Astrocyte of the cerebellum (primary cell): Measurements from ENCODE around the gene PTPRK.

Source experiments
- DNase-seq: peaks from one replicate; pipeline ENCODE4 v3.0.0-alpha.2; 2011; ENCODE audit warnings: low read depth
- H3K4me3 ChIP-seq: 2 replicates; pipeline ENCODE4 v1.5.1; 2011; ENCODE audit warnings: mild to moderate bottlenecking, low read depth, low read length, moderate library complexity
- CTCF ChIP-seq: IDR thresholded peaks from 2 replicates; pipeline ENCODE4 v1.5.1; 2012; ENCODE audit warnings: low read length, low read depth, moderate library complexity, mild to moderate bottlenecking; ENCODE audit errors: missing control alignments
- in situ Hi-C: cut with HindIII; loops from 2 replicates; pipeline ENCODE4 v1.10.0; 2017; ENCODE audit warnings: low sequenced_read_pairs

Gene PTPRK

DNA sequence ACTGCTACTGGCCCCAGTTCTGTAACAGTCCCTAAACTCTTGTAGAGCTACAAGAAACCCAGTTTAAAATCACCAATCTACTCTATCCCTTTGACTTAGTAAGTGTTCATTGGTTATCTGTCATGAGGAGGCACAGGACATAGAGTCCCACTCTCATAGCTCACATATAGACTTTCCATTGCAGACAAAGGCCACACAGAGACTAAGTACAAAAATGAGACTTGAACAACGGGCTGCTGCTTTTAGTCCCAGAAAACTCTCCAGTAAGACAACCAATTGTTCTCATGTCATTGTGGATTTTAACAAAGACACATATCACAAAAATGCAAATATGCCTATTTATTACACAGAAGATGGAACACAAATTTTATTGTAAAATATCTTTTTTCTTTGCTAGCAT is 197.4 kb downstream of the PTPRK start:
- DNase-seq: no peak
- no peak for TF ChIP-seq CTCF
- in situ Hi-C loops: no loop called here
- H3K4me3 ChIP-seq: no peak overlapping the region

- in situ Hi-C loops: no loop called here
- TF ChIP-seq CTCF: no peak
- H3K4me3 ChIP-seq: no peak overlapping the region
- DNase-seq: no peak
Observed at GRCh38 chr6:128319946-128320345, 200.5 kb downstream of the PTPRK start.

DNA sequence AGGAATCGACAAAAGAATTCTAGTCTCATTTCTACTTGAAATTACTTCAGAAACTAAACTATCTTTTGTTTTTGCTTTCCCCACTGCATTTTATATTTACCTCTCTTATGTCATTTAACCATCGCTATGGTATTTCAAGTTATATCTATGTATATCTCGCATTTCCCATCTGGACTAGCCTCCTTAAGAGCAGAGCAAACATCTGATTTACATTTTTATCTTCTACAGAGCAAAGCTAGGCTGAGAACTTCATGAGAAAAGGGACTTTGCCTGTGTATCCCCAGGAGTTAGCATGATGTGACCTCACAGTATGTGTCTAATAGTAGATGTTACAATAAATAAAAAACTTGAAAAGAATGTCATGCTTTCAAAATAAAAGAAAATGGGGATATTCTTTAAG is 201.2 kb downstream of the PTPRK start:
- no peak for TF ChIP-seq CTCF
- H3K4me3 ChIP-seq: no peak overlapping the region
- in situ Hi-C loops: no loop called here
- no peak for DNase-seq

DNA sequence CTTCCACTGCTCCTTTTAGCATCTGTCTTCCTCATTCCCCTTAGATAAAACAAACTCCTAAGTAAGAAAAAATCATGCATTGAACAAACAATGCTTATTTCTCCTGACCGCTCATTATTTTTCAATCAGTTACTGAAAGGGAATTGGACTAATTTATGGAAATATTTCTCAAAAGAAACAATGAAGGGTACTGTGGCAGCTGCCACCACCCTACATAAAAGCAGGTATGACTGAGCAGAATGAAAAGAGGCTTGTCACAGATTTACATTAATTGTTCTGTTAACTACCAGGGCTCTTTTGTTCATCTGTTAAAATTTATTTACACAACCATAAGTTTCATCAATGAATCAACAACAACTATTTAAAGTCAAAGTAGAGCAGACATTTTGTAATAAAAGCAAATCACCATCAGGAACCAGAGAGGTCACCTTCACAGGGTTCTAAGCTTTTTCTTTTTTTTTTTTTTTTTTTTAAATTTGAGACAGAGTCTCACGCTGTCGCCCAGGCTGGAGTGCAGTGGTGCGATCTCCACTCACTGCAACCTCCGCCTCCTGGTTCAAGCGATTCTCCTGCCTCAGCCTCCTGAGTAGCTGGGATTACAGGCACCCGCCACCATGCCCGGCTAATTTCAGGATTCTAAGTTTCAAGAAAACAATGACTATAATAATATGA is 204.0 kb downstream of the PTPRK start:
- in situ Hi-C loops: no loop called here
- DNase-seq: no peak
- no peak overlapping the region for H3K4me3 ChIP-seq
- TF ChIP-seq CTCF: no peak

DNA sequence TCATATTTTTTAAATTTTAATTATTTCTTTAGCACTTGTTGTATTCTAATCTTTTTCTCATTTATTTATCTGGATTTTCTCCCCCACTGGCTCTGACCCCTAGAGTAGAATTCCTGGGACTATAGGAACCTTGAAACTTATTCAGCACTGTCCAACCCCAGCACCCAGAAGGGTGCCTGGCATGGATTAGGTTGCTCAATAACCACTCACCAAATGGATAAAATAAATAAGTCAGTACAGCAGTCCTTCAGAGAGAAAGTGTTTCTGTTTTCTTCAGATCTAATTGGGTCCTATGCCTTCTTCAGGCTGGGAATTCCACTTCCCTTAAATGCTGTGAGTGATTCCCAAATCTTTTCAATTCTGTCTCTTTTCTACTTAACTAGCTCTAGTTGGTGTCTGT is 206.2 kb downstream of the PTPRK start:
- no peak for TF ChIP-seq CTCF
- H3K4me3 ChIP-seq: no peak overlapping the region
- in situ Hi-C loops: no loop called here
- DNase-seq: no peak

DNA sequence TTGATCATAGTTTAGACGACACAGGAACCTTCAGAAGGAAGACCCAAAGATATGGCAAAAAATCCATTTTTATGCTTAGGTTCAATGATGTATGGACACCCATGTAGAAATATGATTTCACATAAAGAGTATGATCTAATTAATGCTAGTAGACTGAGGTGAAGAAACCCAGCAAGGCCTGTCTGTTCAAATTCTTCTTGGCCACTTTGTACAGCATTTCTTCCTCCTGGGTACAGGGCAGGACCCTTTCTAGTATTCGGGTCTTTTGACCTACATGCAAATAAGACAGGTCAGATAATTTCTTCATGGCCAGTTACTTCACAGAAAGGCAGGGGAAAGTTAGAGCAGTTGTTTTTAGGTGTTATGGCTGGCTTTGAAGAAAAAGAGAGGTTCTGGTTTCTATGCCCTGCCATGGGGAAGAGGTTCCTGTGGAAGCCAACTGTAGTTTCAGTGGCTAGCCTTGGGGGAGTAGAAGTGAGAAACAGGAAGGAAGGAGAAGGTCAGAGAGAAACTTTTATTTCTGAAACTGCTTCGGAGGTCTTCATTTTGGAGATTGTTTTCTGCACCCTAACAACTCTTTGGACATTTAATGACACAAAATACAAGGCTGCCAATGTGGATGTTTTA is 208.3 kb downstream of the PTPRK start:
- no peak overlapping the region for H3K4me3 ChIP-seq
- in situ Hi-C loops: no loop called here
- TF ChIP-seq CTCF: no peak
- DNase-seq: no peak
